ENCODE data around the gene EBF4. TPM values are rescaled to one million over a fixed set of nuclear protein-coding genes. Genes with fewer than 3 reads are reported as not detected.

EBF4 gene
- polyA plus RNA-seq, 3 donors, result 0.12 TPM; not detected in 2

DNA sequence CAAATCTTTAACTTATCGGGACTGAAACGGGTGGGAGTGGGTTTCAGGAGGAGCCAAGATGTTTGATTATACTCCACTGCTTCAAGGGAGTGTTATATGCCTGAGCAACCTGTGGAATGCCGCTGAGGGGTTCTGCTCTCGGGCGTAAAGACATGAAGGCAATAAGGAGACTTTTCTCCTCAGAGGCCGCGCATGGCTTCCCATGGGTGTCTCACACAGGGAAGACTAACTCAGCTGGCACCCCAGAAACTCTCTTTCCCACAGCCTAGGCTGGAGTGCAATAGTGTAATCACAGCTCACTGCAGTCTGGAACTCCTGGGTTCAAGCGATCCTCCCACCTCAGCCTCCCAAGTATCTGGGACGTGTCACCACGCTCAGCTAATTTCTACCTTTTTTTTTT is 117.1 kb downstream of the EBF4 start:
- no peak overlapping the region for H3K4me2 ChIP-seq (replicated peaks; ENCODE audit: extremely low read depth, low read length, poor library complexity, severe bottlenecking)
- no peaks in the 10 kb centered on the region for H3K79me2 ChIP-seq (ENCODE audit: insufficient read depth, low read length)
- Mint-ChIP-seq H3K4me3 (no peak overlapping the region), H3K9me3 (peaks cover 0 to 18% (median 9%) of the 10 kb centered on the region in 7 donors), H3K36me3 (no peaks in the 10 kb centered on the region), H3K27me3 (ENCODE audit: low read depth in 3 of 3) (peaks cover 32 to 51% (median 35%) of the 10 kb centered on the region in 3 donors), H3K27ac (no peak overlapping the region), H3K4me1 (no peaks in the 10 kb centered on the region)
- 100% methylated on average over 2 of the region's 10 CpGs for WGBS (ENCODE audit: insufficient coverage)
- H3K4me3 ChIP-seq (replicated peaks in 1 of 3; ENCODE audit: low read depth in 2 of 3, low read length in 3 of 3), result no peak overlapping the region
- H3K27ac ChIP-seq (ENCODE audit: low read depth in 1 of 2, low read length in 2 of 2), result no peak overlapping the region
- intact Hi-C loops (cut with micrococcal nuclease), result no loop called here
- no peak overlapping the region for H2AFZ ChIP-seq (ENCODE audit: insufficient read depth, low read depth, low read length, poor library complexity, severe bottlenecking)
- H3K36me3 ChIP-seq (replicated peaks in 1 of 2; ENCODE audit: control insufficient read depth in 1 of 2, insufficient read depth in 2 of 2, low read length in 2 of 2), result no peaks in the 10 kb centered on the region
- H4K20me1 ChIP-seq (ENCODE audit: insufficient read depth, low read length), result no peaks in the 10 kb centered on the region
- TF ChIP-seq, protein P1, sequence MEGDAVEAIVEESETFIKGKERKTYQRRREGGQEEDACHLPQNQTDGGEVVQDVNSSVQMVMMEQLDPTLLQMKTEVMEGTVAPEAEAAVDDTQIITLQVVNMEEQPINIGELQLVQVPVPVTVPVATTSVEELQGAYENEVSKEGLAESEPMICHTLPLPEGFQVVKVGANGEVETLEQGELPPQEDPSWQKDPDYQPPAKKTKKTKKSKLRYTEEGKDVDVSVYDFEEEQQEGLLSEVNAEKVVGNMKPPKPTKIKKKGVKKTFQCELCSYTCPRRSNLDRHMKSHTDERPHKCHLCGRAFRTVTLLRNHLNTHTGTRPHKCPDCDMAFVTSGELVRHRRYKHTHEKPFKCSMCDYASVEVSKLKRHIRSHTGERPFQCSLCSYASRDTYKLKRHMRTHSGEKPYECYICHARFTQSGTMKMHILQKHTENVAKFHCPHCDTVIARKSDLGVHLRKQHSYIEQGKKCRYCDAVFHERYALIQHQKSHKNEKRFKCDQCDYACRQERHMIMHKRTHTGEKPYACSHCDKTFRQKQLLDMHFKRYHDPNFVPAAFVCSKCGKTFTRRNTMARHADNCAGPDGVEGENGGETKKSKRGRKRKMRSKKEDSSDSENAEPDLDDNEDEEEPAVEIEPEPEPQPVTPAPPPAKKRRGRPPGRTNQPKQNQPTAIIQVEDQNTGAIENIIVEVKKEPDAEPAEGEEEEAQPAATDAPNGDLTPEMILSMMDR (IDR thresholded peaks at IDR 0.05), result no peak
- no peak for DNase-seq
- H3K9ac ChIP-seq (ENCODE audit: insufficient read depth, low read length, poor library complexity, severe bottlenecking), result no peak overlapping the region
- no peaks in the 10 kb centered on the region for H3K9me3 ChIP-seq (replicated peaks in 1 of 2; ENCODE audit: control insufficient read depth in 1 of 2, insufficient read depth in 1 of 2, low read length in 2 of 2)
- H3K27me3 ChIP-seq (ENCODE audit: control insufficient read depth in 2 of 2, insufficient read depth in 2 of 2, low read length in 2 of 2), result peaks cover 12 to 29% of the 10 kb centered on the region in 2 donors
- no peaks in the 10 kb centered on the region for H3K4me1 ChIP-seq (ENCODE audit: control insufficient read depth in 1 of 2, insufficient read depth in 2 of 2, low read length in 2 of 2)

Small RNAs within 50 kb of the gene (small RNA-seq; reads per million reads assigned to genes)
- gene SNORA51 (ENCODE audit: insufficient read length, low read depth), result 0.71 reads per million
- not detected for gene SNORD110 (ENCODE audit: insufficient read length, low read depth)
- not detected for gene SNORD56 (ENCODE audit: insufficient read length, low read depth)
- not detected for gene SNORD57 (ENCODE audit: insufficient read length, low read depth)
- gene SNORD86 (ENCODE audit: insufficient read length, low read depth), result not detected

Other genes starting within 250 kb of the EBF4 start
- gene SNRPB, start 222.0 kb upstream of the EBF4 start, polyA plus RNA-seq, result 100 to 1,000 TPM; 136 to 213 (median 183) TPM
- gene ZNF343, start 183.9 kb upstream of the EBF4 start, polyA plus RNA-seq, result 1 to 10 TPM; 1.3 to 6.7 (median 1.3) TPM
- gene TMC2, start 156.2 kb upstream of the EBF4 start, polyA plus RNA-seq, result not detected
- 100 to 1,000 TPM in 1 of 3 donors, 10 to 100 TPM in 2; 27.3 to 102 (median 33.1) TPM for gene NOP56, start 40.1 kb upstream of the EBF4 start, polyA plus RNA-seq
- 100 to 1,000 TPM; 102 to 224 (median 103) TPM for gene IDH3B, start 28.6 kb upstream of the EBF4 start, polyA plus RNA-seq
- under 1 TPM in 1 of 3 donors, not detected in 2; 0.05 TPM for gene CPXM1, start 107.8 kb downstream of the EBF4 start, polyA plus RNA-seq
- gene C20orf141, start 122.2 kb downstream of the EBF4 start, polyA plus RNA-seq, result not detected
- not detected for gene TMEM239, start 123.6 kb downstream of the EBF4 start, polyA plus RNA-seq
- gene PCED1A, start 147.9 kb downstream of the EBF4 start, polyA plus RNA-seq, result 10 to 100 TPM in 2 of 3 donors, 1 to 10 TPM in 1; 9.1 to 85.2 (median 10.2) TPM
- gene VPS16, start 148.0 kb downstream of the EBF4 start, polyA plus RNA-seq, result 10 to 100 TPM; 33.3 to 87.0 (median 34.5) TPM
- gene PTPRA, start 180.7 kb downstream of the EBF4 start, polyA plus RNA-seq, result 10 to 100 TPM; 13.0 to 41.9 (median 13.1) TPM